Measurements from ENCODE around the gene BICD1. TPM values are rescaled to one million over a fixed set of nuclear protein-coding genes. Genes with fewer than 3 reads are reported as not detected.

Gene BICD1
- total and polyA plus RNA-seq, 2 of the 13 experiments (the other 11 are each of a cell fraction or from before 2014, with no cell fraction given) = 4.5 to 5.2 TPM

GRCh38 chr12:32420356-32420755 lies 313.7 kb downstream of the BICD1 start (continued):
- TF ChIP-seq, protein P1, sequence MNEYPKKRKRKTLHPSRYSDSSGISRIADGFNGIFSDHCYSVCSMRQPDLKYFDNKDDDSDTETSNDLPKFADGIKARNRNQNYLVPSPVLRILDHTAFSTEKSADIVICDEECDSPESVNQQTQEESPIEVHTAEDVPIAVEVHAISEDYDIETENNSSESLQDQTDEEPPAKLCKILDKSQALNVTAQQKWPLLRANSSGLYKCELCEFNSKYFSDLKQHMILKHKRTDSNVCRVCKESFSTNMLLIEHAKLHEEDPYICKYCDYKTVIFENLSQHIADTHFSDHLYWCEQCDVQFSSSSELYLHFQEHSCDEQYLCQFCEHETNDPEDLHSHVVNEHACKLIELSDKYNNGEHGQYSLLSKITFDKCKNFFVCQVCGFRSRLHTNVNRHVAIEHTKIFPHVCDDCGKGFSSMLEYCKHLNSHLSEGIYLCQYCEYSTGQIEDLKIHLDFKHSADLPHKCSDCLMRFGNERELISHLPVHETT (CRISPR knock-in tag; conservative IDR thresholded peaks at IDR 0.05) = no peak

DNA sequence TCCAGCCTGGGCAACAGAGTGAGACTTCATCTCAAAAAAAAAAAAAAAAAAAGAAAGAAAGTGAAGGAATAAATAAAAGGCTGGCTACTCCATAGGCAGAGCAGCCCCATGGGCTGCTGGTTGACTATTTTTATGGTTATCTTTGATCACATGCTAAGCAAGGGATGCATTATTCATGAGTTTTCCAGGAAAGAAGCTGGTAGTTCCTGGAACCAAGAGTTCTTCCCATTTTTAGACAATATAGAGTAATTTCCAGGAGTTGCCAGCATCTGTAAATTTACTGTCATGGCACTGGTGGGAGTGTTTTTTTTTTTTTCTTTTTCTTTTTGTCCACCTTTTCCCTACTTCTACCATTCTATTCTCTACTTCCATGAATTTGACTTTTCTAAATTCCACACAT lies 316.9 kb downstream of the BICD1 start:
- Histone ChIP-seq H3K9ac (ENCODE audit: insufficient read depth, low read depth, low read length) (no peak overlapping the region), H3K27ac (ENCODE audit: extremely low read length, insufficient read depth, low read length) (no peak overlapping the region), H3K27me3 (ENCODE audit: control insufficient read depth in 1 of 2, insufficient read depth in 2 of 2, low read length in 2 of 2) (no peaks in the 10 kb centered on the region), H3K4me2 (ENCODE audit: low read depth, low read length) (no peak overlapping the region), H2AFZ (ENCODE audit: low read length) (no peak overlapping the region), H3K79me2 (ENCODE audit: insufficient read depth, low read length) (no peaks in the 10 kb centered on the region), H4K20me1 (ENCODE audit: insufficient read depth, low read length) (no peaks in the 10 kb centered on the region), H3K36me3 (replicated peaks in 1 of 2; ENCODE audit: control insufficient read depth in 1 of 2, insufficient read depth in 2 of 2, low read length in 2 of 2) (no peaks in the 10 kb centered on the region), H3K9me3 (ENCODE audit: low read length) (no peaks in the 10 kb centered on the region; the same call in 1 of the 2 replicates), H3K4me1 (ENCODE audit: insufficient read depth, low read length) (no peaks in the 10 kb centered on the region), H3K4me3 (replicated peaks in 1 of 3; ENCODE audit: insufficient read depth in 1 of 3, low read depth in 2 of 3, low read length in 3 of 3) (no peak overlapping the region)
- no peak for TF ChIP-seq ZUFSP (CRISPR knock-in tag; IDR thresholded peaks at IDR 0.05; ENCODE audit: borderline replicate concordance)
- no peak for TF ChIP-seq AKAP8 (CRISPR knock-in tag; IDR thresholded peaks at IDR 0.05)
- TF ChIP-seq NFRKB (IDR thresholded peaks at IDR 0.05) = no peak
- no peak for TF ChIP-seq TEAD3 (CRISPR knock-in tag; optimal IDR thresholded peaks at IDR 0.05; ENCODE audit: borderline replicate concordance)
- no peak for TF ChIP-seq KLF9 (CRISPR knock-in tag; IDR thresholded peaks at IDR 0.05; ENCODE audit: low read depth)
- no peak for TF ChIP-seq KDM2A (CRISPR knock-in tag; IDR thresholded peaks at IDR 0.05; ENCODE audit: borderline replicate concordance, low read depth)
- BruUV-seq (replicated peaks) = no TSS peak
- POLR2A ChIA-PET = no interaction called here
- ATAC-seq = no peak
- CTCF ChIA-PET (ENCODE audit: low intra/inter-chr PET ratio, low total read pairs) = no interaction called here
- intact Hi-C loops (cut with micrococcal nuclease; ENCODE audit: unreplicated experiment) = no loop called here
- FAIRE-seq = no peak
- in situ Hi-C loops (cut with HindIII; ENCODE audit: extremely low pct_ligation_motif_present, low pct_unique_long_range_greater_than_20kb) = no loop called here
- DNase-seq (ENCODE audit: low spot score) = no peak

Measured in HepG2 (cell line).